Non-pigmented ciliary epithelial cell (primary cell): ENCODE results near the gene TAF8.
"Not testable (repeated sequence)": the region's sequence is repeated elsewhere in the genome, so short reads cannot be mapped to it uniquely, and the experiment has no call there.

Experiments used
- DNase-seq: peaks from one replicate; pipeline ENCODE4 v3.0.0-alpha.2; 2010; ENCODE audit warnings: low read depth

The TAF8 gene

DNA sequence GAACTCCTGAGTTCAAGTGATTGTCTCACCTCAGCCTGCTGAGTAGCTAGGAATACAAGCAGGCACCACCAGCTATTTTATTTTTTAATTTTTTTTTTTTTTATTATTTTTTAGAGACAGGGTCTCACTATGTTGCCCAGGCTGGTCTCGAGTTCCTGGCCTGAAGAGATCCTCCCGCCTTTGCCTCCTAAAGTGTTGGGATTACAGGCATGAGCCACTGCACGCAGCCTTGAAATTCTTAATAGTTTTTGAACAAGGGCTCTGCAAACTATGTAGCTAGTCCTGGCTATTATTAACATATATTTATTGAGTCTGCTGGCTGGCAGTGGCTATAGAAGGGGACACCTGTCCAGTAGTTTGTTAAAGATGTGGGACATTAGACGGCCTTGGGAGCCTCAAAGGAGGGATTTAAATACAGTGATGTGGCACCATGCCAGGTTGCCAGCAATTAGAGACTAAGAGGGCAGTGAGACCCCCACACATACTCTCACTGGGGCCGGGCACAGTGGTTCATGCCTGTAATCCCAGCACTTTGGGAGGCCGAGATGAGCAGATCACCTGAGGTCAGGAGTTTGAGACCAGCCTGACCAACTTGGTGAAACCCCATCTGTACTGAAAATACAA, 21.1 kb upstream of the TAF8 start:
- no peak for DNase-seq

DNA sequence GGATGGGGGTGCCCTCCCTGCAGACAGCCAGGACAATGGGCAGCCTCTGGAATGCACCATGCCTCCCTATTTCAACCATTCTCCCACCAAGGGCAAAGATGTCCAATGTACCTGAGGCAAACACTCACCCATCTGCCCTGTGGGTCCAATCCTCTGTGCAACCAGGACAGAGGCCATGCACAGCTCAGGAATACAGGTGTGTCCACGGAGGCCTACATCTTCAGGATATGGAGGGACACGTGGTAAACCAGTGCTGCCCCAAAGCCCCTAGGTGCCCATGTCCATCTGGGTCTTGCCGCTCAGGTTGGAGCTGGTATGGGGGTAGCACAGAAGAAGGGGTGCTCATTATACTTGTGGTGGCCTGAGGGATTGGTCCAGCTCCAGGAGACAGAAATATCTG, 20.4 kb upstream of the TAF8 start:
- DNase-seq = no peak

GRCh38 chr6:42030585-42031506, 19.5 kb upstream of the TAF8 start:
- no peak for DNase-seq

GRCh38 chr6:42032366-42032765, 18.0 kb upstream of the TAF8 start:
- DNase-seq = no peak

DNA sequence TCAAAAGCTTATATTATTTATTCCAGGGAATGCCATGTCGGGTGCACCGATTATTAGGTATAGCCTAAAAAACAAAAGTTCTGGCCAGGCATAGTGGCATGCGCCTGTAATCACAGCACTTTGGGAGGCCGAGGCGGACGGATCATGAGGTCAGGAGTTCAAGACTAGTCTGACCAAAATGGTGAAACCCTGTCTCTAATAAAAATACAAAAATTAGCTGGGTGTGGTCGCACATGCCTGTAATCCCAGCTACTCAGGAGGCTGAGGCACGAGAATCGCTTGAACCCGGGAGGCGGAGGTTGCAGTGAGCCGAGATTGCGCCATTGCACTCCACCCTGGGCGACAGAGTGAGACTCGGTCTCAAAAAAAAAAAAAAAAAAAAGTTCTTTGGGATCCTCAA, 12.7 kb upstream of the TAF8 start:
- DNase-seq = not testable (repeated sequence)

DNA sequence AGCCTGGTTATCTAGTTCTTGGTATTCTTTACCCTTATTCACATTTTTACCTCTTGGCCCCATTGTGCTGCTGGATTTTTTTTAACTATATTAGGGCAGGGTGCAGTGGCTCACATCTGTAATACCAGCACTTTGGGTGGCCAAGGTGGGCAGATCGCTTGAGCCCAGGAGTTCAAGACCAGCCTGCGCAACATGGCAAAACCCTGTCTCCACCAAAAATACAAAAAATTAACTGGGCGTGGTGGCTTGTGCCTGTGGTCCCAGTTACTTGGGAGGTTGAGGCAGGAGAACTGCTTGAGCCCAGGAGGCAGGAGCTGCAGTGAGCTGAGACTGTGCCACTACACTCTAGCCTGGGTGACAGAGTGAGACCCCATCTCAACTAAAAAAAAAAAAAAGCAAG, 12.2 kb upstream of the TAF8 start:
- DNase-seq = no peak

DNA sequence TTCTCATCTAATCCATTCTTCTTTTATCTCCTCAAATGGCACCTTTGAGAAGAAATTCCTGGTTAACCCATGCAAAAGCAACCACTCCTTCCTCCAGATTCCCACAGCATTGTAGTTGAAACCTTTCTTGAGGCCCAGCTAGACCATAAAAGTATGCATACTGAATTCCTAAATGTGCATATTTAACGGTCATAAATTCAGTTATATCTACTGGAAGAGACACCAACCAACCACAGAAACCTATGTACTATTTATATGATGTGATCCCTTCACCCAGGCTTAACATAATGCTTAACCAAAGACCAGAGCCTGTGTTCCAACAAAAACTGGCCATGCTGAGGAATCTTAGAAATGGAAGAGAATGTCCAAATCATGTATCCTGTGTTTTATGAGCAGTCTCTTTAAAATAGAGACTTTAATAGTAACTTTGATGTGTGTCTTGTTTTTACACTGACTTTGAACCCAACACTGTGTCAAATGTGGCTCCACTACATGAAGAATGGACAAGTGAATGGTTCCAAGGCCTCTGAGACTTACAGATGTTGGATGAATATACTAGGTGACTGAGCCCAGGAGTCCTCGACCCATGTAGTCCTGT, 11.4 kb upstream of the TAF8 start:
- no peak for DNase-seq

GRCh38 chr6:42040856-42041480, 9.4 kb upstream of the TAF8 start:
- no peak for DNase-seq

- no peak for DNase-seq
Observed at GRCh38 chr6:42041481-42042053, 8.8 kb upstream of the TAF8 start.

GRCh38 chr6:42042108-42042507, 8.2 kb upstream of the TAF8 start:
- DNase-seq = no peak

DNA sequence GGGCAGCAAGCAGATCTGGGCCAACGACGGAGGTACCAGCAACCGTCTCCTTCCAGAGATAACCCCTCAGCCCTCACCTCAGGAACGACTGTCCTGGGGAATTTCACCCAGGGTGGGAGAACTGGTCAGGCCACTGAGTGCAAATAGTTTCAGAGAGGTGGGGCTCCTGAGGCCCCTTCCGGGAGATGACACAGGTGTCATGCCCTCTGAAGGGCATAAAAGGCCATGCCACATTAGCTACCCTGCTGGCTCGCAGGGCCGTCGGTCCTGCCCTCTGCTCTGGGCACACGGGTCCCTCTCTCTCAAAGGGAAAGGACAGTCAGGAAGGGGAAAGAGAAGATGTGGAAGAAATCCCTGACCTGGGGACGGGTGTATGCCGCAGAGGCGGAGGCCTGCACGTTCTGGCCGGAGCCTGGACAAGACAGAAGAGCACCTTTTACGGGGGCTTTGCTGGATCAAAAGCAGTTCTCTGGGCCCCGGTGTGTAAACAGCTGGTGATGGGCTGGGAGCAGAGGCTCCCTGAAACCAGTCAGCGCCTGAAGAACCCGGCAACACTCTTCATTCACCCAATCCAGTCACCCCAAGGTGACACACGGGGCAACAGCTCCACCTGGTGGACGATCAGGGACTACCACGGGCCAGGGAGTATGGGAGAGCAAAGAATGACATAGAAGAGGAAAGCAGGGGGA, 6.4 kb upstream of the TAF8 start:
- no peak for DNase-seq

- DNase-seq = no peak
Observed at GRCh38 chr6:42045538-42046460, 4.5 kb upstream of the TAF8 start.

DNA sequence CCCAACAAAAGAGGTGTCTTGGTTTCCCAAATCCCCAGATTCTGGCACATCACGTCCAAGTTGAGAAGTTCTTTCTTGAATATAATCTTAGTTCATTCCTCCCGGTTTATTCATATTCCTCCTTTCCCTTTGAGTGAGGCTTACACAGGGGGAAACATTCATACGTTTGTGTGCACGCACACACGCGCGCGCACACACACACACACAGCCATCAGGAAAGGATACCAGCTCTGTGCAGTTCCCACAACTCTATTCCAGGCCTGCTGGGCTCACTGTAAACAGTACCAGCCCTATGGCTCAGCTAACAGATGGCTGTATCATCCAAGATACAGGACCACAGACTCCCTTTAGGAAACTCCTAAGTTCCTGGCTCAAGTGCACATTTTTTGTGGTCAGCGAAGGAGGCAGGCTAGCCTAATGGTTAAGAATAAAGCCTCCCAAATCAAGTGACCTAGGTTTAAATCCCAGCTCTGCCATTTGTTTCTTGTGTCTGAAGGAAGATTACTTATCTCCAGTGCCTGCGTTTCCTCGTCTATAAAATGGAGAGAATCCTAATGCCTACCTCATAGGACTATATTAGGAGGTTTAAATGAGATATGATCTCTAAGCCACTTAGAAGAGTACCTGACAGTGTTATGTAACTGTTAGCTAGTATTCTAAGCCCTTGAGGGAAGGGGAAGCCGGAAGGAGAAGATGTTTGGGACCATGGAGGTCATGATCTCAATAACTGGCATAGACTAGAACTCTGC, 3.7 kb upstream of the TAF8 start:
- DNase-seq = no peak

- no peak for DNase-seq
Observed at GRCh38 chr6:42047213-42047590, 3.1 kb upstream of the TAF8 start.

GRCh38 chr6:42047790-42048405, 2.4 kb upstream of the TAF8 start:
- DNase-seq = no peak

- DNase-seq = no peak
Observed at GRCh38 chr6:42049116-42049809, 1.1 kb upstream of the TAF8 start.

DNA sequence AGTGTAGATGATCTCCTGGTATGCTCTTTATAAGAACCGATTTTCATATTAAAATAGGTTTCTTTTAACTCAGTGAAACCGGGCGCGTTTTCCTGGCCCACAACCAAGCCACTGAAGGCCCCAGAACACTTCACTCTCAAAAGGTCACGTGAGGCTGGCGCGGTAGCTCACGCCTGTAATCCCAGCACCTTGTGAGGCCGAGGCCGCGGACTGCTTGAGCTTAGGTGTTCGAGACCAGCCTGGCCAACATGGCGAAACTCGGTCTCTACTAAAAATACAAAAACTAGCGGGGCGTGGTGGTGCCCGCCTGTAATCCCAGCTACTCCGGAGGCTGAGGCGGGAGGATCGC, 402 bp upstream of the TAF8 start:
- no peak for DNase-seq

DNA sequence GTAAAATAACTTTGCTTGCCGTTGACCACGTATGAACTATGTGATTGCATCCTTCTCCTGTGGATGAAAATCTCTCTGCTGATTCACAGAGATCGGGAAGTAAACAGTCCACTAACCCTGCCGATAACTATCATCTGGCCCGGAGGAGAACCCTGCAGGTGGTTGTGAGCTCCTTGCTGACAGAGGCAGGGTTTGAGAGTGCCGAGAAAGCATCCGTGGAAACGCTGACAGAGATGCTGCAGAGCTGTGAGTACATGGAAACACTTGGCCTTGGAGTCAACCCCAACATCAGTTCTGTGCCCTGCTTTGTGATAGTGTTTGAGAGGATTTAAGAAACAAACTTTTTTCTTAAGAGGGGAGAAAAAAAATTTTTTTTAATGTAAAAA, 937 bp downstream of the TAF8 start:
- no peak for DNase-seq

GRCh38 chr6:42053601-42054000, 3.3 kb downstream of the TAF8 start:
- DNase-seq = no peak
